Trophoblast cell (in vitro differentiated cells and primary cell): ENCODE results near the gene SEMA6A.

ENCODE experiments used
- DNase-seq, 2 donors: peaks; one replicate each; pipeline ENCODE4 v3.0.0-alpha.2; 2016
- H2AFZ ChIP-seq: 2 replicates; pipeline ENCODE4 v1.6.1; 2013; ENCODE audit warnings: low read length, moderate library complexity, mild to moderate bottlenecking; ENCODE audit not compliant: insufficient read depth, poor library complexity
- H2AK5ac ChIP-seq: 2 replicates; pipeline ENCODE4 v1.6.1; 2013; ENCODE audit warnings: mild to moderate bottlenecking, low read length
- H2BK120ac ChIP-seq: 2 replicates; pipeline ENCODE4 v1.6.1; 2013; ENCODE audit warnings: low read length, mild to moderate bottlenecking, moderate library complexity; ENCODE audit not compliant: insufficient read depth, poor library complexity
- H2BK12ac ChIP-seq: 2 replicates; pipeline ENCODE4 v1.6.1; 2013; ENCODE audit warnings: mild to moderate bottlenecking, low read length, moderate library complexity
- H2BK5ac ChIP-seq: 2 replicates; pipeline ENCODE4 v1.6.1; 2013; ENCODE audit warnings: low read length, low read depth, moderate library complexity, mild to moderate bottlenecking; ENCODE audit not compliant: poor library complexity
- H3K14ac ChIP-seq: 2 replicates; pipeline ENCODE4 v1.6.1; 2013; ENCODE audit warnings: mild to moderate bottlenecking, low read length
- H3K18ac ChIP-seq: 2 replicates; pipeline ENCODE4 v1.6.1; 2013; ENCODE audit warnings: mild to moderate bottlenecking, low read length
- H3K23ac ChIP-seq: 2 replicates; pipeline ENCODE4 v1.6.1; 2013; ENCODE audit warnings: low read length
- H3K27ac ChIP-seq: 2 replicates; pipeline ENCODE4 v1.5.1; 2013; ENCODE audit warnings: low read depth, mild to moderate bottlenecking, inconsistent platforms, low read length, moderate library complexity
- H3K27me3 ChIP-seq: 2 replicates; pipeline ENCODE4 v1.6.1; 2013; ENCODE audit warnings: inconsistent platforms, mild to moderate bottlenecking, low read length, moderate library complexity; ENCODE audit not compliant: insufficient read depth
- H3K36me3 ChIP-seq, 2 experiments: 1 replicate in 1 of 2; 2 replicates in 1 of 2; pipeline ENCODE4 v1.6.1; 2013; ENCODE audit warnings: low read length in 2 of 2, mild to moderate bottlenecking in 2 of 2, moderate library complexity in 1 of 2; ENCODE audit not compliant: insufficient read depth in 2 of 2, control insufficient read depth in 1 of 2
- H3K4ac ChIP-seq: 2 replicates; pipeline ENCODE4 v1.6.1; 2013; ENCODE audit warnings: low read depth, mild to moderate bottlenecking, low read length, moderate library complexity
- H3K4me1 ChIP-seq, 2 experiments: 1 replicate in 1 of 2; 2 replicates in 1 of 2; pipeline ENCODE4 v1.6.1; 2013; ENCODE audit warnings: low read length in 2 of 2, mild to moderate bottlenecking in 2 of 2, moderate library complexity in 1 of 2; ENCODE audit not compliant: insufficient read depth in 2 of 2, control insufficient read depth in 1 of 2
- H3K4me2 ChIP-seq: 2 replicates; pipeline ENCODE4 v1.6.1; 2013; ENCODE audit warnings: inconsistent platforms, mild to moderate bottlenecking, low read length, moderate library complexity
- H3K4me3 ChIP-seq: 2 replicates; pipeline ENCODE4 v1.5.1; 2013; ENCODE audit warnings: mild to moderate bottlenecking, low read depth, low read length, inconsistent platforms
- H3K79me1 ChIP-seq: one replicate; pipeline ENCODE4 v1.6.1; 2013; ENCODE audit warnings: low read length
- H3K79me2 ChIP-seq: 2 replicates; pipeline ENCODE4 v1.6.1; 2013; ENCODE audit warnings: low read length, mild to moderate bottlenecking; ENCODE audit not compliant: control insufficient read depth, insufficient read depth, poor library complexity
- H3K9ac ChIP-seq: 2 replicates; pipeline ENCODE4 v1.6.1; 2013; ENCODE audit warnings: mild to moderate bottlenecking, low read length
- H3K9me3 ChIP-seq: 2 replicates; pipeline ENCODE4 v1.6.1; 2013; ENCODE audit warnings: low read depth, mild to moderate bottlenecking, control low read depth, inconsistent platforms, low read length; ENCODE audit not compliant: insufficient read depth
- H4K12ac ChIP-seq: 2 replicates; pipeline ENCODE4 v1.6.1; 2013; ENCODE audit warnings: low read depth, mild to moderate bottlenecking, low read length, moderate library complexity
- H4K8ac ChIP-seq: 2 replicates; pipeline ENCODE4 v1.6.1; 2013; ENCODE audit warnings: low read depth, mild to moderate bottlenecking, low read length, moderate library complexity
- H4K91ac ChIP-seq: one replicate; pipeline ENCODE4 v1.6.1; 2013; ENCODE audit warnings: low read depth, mild to moderate bottlenecking, low read length, moderate library complexity
- WGBS: extraction: QIAGEN DNeasy Blood & Tissue Kit; methylation state at CpG from one replicate; pipeline ENCODE4 v1.1.7; 2013; ENCODE audit warnings: missing lambda C conversion rate; ENCODE audit not compliant: insufficient read length, insufficient coverage; ENCODE audit errors: extremely low coverage; 5-methylcytosine and 5-hydroxymethylcytosine counted together

The SEMA6A gene

GRCh38 chr5:116536316-116537083 lies 38.1 kb downstream of the SEMA6A start:
- H4K12ac ChIP-seq = no peak overlapping the region
- H3K4me2 ChIP-seq = no peak overlapping the region
- no peak overlapping the region for H2AK5ac ChIP-seq
- H2BK12ac ChIP-seq = no peak overlapping the region
- peaks cover 2 to 4% of the 10 kb centered on the region in 2 experiments for H3K36me3 ChIP-seq
- no peaks in the 10 kb centered on the region for H3K27me3 ChIP-seq
- no peak overlapping the region for H4K91ac ChIP-seq
- no CpG with 5 or more reads among the region's 11 CpGs for WGBS
- H4K8ac ChIP-seq = no peak overlapping the region
- no peak overlapping the region for H2AFZ ChIP-seq
- no peak overlapping the region for H3K4me3 ChIP-seq
- no peak overlapping the region for H3K27ac ChIP-seq
- no peak overlapping the region for H3K23ac ChIP-seq
- no peak overlapping the region for H2BK5ac ChIP-seq
- DNase-seq = peak in 1 of 2 donors; percentile 3
- H3K9ac ChIP-seq = no peak overlapping the region
- H3K14ac ChIP-seq = no peak overlapping the region
- no peak overlapping the region for H2BK120ac ChIP-seq
- peak overlapping the region; percentile 91 for H3K4ac ChIP-seq
- peaks cover 15 to 20% of the 10 kb centered on the region in 2 experiments for H3K4me1 ChIP-seq
- no peak overlapping the region for H3K18ac ChIP-seq
- no peaks in the 10 kb centered on the region for H3K9me3 ChIP-seq
- H3K79me2 ChIP-seq = peaks cover 24% of the 10 kb centered on the region
- H3K79me1 ChIP-seq = no peaks in the 10 kb centered on the region

GRCh38 chr5:116534964-116535651 lies 39.5 kb downstream of the SEMA6A start:
- Histone ChIP-seq H3K18ac (no peak overlapping the region), H3K14ac (no peak overlapping the region), H2AFZ (no peak overlapping the region), H3K79me2 (peaks cover 22% of the 10 kb centered on the region), H4K12ac (no peak overlapping the region), H3K4ac (peak overlapping the region; percentile 77), H2BK120ac (no peak overlapping the region), H3K4me1 (peaks cover 15 to 17% of the 10 kb centered on the region in 2 experiments), H3K36me3 (peaks cover 2 to 4% of the 10 kb centered on the region in 2 experiments), H3K4me3 (no peak overlapping the region), H3K23ac (no peak overlapping the region), H3K79me1 (no peaks in the 10 kb centered on the region), H2AK5ac (no peak overlapping the region), H4K8ac (no peak overlapping the region), H3K9ac (no peak overlapping the region), H3K9me3 (no peaks in the 10 kb centered on the region), H3K27me3 (no peaks in the 10 kb centered on the region), H4K91ac (no peak overlapping the region), H2BK5ac (no peak overlapping the region), H2BK12ac (no peak overlapping the region), H3K4me2 (no peak overlapping the region), H3K27ac (no peak overlapping the region)
- DNase-seq = no peak
- no CpG with 5 or more reads among the region's 2 CpGs for WGBS

- no peak overlapping the region for H2BK120ac ChIP-seq
- no peak overlapping the region for H3K4me2 ChIP-seq
- no peak overlapping the region for H3K14ac ChIP-seq
- H3K4me1 ChIP-seq = peaks cover 15 to 25% of the 10 kb centered on the region in 2 experiments
- H4K91ac ChIP-seq = no peak overlapping the region
- H3K18ac ChIP-seq = no peak overlapping the region
- no peak overlapping the region for H2BK5ac ChIP-seq
- no peaks in the 10 kb centered on the region for H3K27me3 ChIP-seq
- no peak overlapping the region for H4K12ac ChIP-seq
- H3K79me1 ChIP-seq = no peaks in the 10 kb centered on the region
- no peak for DNase-seq
- no peak overlapping the region for H2AK5ac ChIP-seq
- H2BK12ac ChIP-seq = no peak overlapping the region
- no peak overlapping the region for H2AFZ ChIP-seq
- H3K27ac ChIP-seq = no peak overlapping the region
- no peak overlapping the region for H3K23ac ChIP-seq
- H3K4ac ChIP-seq = peak overlapping the region; percentile 84
- no peak overlapping the region for H4K8ac ChIP-seq
- no peak overlapping the region for H3K4me3 ChIP-seq
- H3K9ac ChIP-seq = no peak overlapping the region
- H3K36me3 ChIP-seq = peaks cover 2 to 4% of the 10 kb centered on the region in 2 experiments
- WGBS = no CpG with 5 or more reads among the region's 3 CpGs
- no peaks in the 10 kb centered on the region for H3K9me3 ChIP-seq
- H3K79me2 ChIP-seq = peaks cover 26% of the 10 kb centered on the region
These were observed 41.7 kb downstream of the SEMA6A start for GRCh38 chr5:116532762-116533525.

GRCh38 chr5:116531635-116532034 lies 43.0 kb downstream of the SEMA6A start:
- WGBS = no CpG with 5 or more reads among the region's 1 CpG
- H2AFZ ChIP-seq = no peak overlapping the region
- peak in 1 of 2 donors; percentile 27 for DNase-seq
- H3K4me3 ChIP-seq = no peak overlapping the region
- H3K23ac ChIP-seq = no peak overlapping the region
- H3K79me2 ChIP-seq = peaks cover 24% of the 10 kb centered on the region
- H2BK120ac ChIP-seq = no peak overlapping the region
- peak overlapping the region; percentile 69 for H3K4ac ChIP-seq
- H3K79me1 ChIP-seq = no peaks in the 10 kb centered on the region
- H2AK5ac ChIP-seq = no peak overlapping the region
- no peak overlapping the region for H2BK12ac ChIP-seq
- H3K36me3 ChIP-seq = peaks cover 2 to 4% of the 10 kb centered on the region in 2 experiments
- H3K9ac ChIP-seq = no peak overlapping the region
- H4K91ac ChIP-seq = no peak overlapping the region
- H3K27ac ChIP-seq = no peak overlapping the region
- H3K9me3 ChIP-seq = no peaks in the 10 kb centered on the region
- H4K12ac ChIP-seq = no peak overlapping the region
- no peak overlapping the region for H4K8ac ChIP-seq
- H3K14ac ChIP-seq = no peak overlapping the region
- peaks cover 13 to 22% of the 10 kb centered on the region in 2 experiments for H3K4me1 ChIP-seq
- H3K18ac ChIP-seq = no peak overlapping the region
- no peaks in the 10 kb centered on the region for H3K27me3 ChIP-seq
- H2BK5ac ChIP-seq = no peak overlapping the region
- no peak overlapping the region for H3K4me2 ChIP-seq
